Keratinocyte (primary cell): ENCODE data around the gene ARID3A. TPM values are rescaled to one million over a fixed set of nuclear protein-coding genes. Genes with fewer than 3 reads are reported as not detected.

Experiments used
- DNase-seq: peaks from one replicate; pipeline ENCODE4 v3.0.0-alpha.2; 2011; ENCODE audit warnings: low read depth, missing footprints, low spot score
- FAIRE-seq: peaks from 2 replicates; lab custom pipeline; 2011; peaks lifted over from hg19 to GRCh38; lab: Jason Lieb, UNC
- H2AFZ ChIP-seq: 2 replicates; pipeline ENCODE4 v1.6.0; 2012; ENCODE audit warnings: low read length, control low read depth, inconsistent platforms; ENCODE audit not compliant: control insufficient read depth
- H3K27ac ChIP-seq: 2 replicates; pipeline ENCODE4 v1.5.1; 2011; ENCODE audit warnings: low read length; ENCODE audit not compliant: control insufficient read depth, insufficient read depth
- H3K27me3 ChIP-seq: 3 replicates; pipeline ENCODE4 v1.6.0; 2011; ENCODE audit warnings: low read length; ENCODE audit not compliant: control insufficient read depth, insufficient read depth; ENCODE audit errors: extremely low read depth
- H3K36me3 ChIP-seq, 2 experiments: 2 replicates in 1 of 2; 3 replicates in 1 of 2; pipeline ENCODE4 v1.5.1; 2011; ENCODE audit warnings: low read length in 2 of 2, mild to moderate bottlenecking in 1 of 2; ENCODE audit not compliant: control insufficient read depth in 2 of 2, insufficient read depth in 2 of 2; ENCODE audit errors: extremely low read depth in 1 of 2
- H3K4me1 ChIP-seq: 3 replicates; pipeline ENCODE4 v1.5.1; 2011; ENCODE audit warnings: low read length; ENCODE audit not compliant: control insufficient read depth, insufficient read depth; ENCODE audit errors: extremely low read depth
- H3K4me2 ChIP-seq: 3 replicates; pipeline ENCODE4 v1.6.0; 2011; ENCODE audit warnings: low read depth, low read length; ENCODE audit not compliant: control insufficient read depth, insufficient read depth; ENCODE audit errors: extremely low read depth
- H3K4me3 ChIP-seq, 3 experiments: fragments of 200-600 bp in 1 of 3; sonication (generic) in 1 of 3; 2 replicates in 2 of 3; 3 replicates in 1 of 3; pipeline ENCODE4 v1.5.1; 2011 to 2016; ENCODE audit warnings: low read length in 3 of 3, mild to moderate bottlenecking in 3 of 3, control low read depth in 2 of 3, inconsistent platforms in 1 of 3, low read depth in 1 of 3, mixed read lengths in 1 of 3, mixed run types in 1 of 3, moderate library complexity in 1 of 3; ENCODE audit not compliant: control insufficient read depth in 2 of 3, insufficient read depth in 2 of 3; ENCODE audit errors: extremely low read depth in 1 of 3
- H3K79me2 ChIP-seq: 2 replicates; pipeline ENCODE4 v1.6.0; 2012; ENCODE audit warnings: low read length; ENCODE audit not compliant: control insufficient read depth, insufficient read depth
- H3K9ac ChIP-seq: 3 replicates; pipeline ENCODE4 v1.6.0; 2011; ENCODE audit warnings: low read length; ENCODE audit not compliant: control insufficient read depth, insufficient read depth; ENCODE audit errors: extremely low read depth
- H3K9me1 ChIP-seq: 3 replicates; pipeline ENCODE4 v1.6.0; 2011; ENCODE audit warnings: low read length; ENCODE audit not compliant: control insufficient read depth, insufficient read depth; ENCODE audit errors: extremely low read depth
- H3K9me3 ChIP-seq: 2 replicates; pipeline ENCODE4 v1.5.1; 2012; ENCODE audit warnings: low read depth, low read length; ENCODE audit not compliant: control insufficient read depth
- H4K20me1 ChIP-seq: 3 replicates; pipeline ENCODE4 v1.6.0; 2011; ENCODE audit warnings: low read length; ENCODE audit not compliant: control insufficient read depth, insufficient read depth; ENCODE audit errors: extremely low read depth
- CTCF ChIP-seq, 3 experiments: IDR thresholded peaks in 1 of 3; conservative IDR thresholded peaks in 1 of 3; optimal IDR thresholded peaks in 1 of 3; 2 replicates in 2 of 3; 3 replicates in 1 of 3; pipeline versions ENCODE3 to v1.5.1; 2011; ENCODE audit warnings: low read length in 3 of 3, mild to moderate bottlenecking in 3 of 3, moderate library complexity in 2 of 3, control low read depth in 1 of 3, inconsistent platforms in 1 of 3; ENCODE audit not compliant: insufficient read depth in 2 of 3; ENCODE audit errors: extremely low read depth in 1 of 3
- EZH2 ChIP-seq: IDR thresholded peaks from one replicate; pipeline ENCODE4 v1.6.1; 2012; ENCODE audit warnings: inconsistent platforms, mild to moderate bottlenecking, low read length, moderate library complexity
- dilution Hi-C: fragments of 300-500 bp; cut with MboI; formaldehyde crosslinking; loops from one replicate; pipeline ENCODE4 v1.7.0; 2020; ENCODE audit warnings: low sequenced_read_pairs; ENCODE audit not compliant: extremely low pct_ligation_motif_present
- polyA plus RNA-seq, 5 experiments: library from polyadenylated mRNA; depleted of rRNA in 3 of 5; stranded (reverse) in 3 of 5; stranded (forward) in 1 of 5; unstranded in 1 of 5; fragments of >200 nt; gene quantifications; 1 replicate in 1 of 5; 2 replicates in 3 of 5; 3 replicates in 1 of 5; pipeline versions ENCODE4 v1.2.1 to v1.2.3, GENCODE V29; 2011 to 2012; ENCODE audit warnings: missing spikeins in 2 of 5, low read depth in 1 of 5, low replicate concordance in 1 of 5

Gene ARID3A
- polyA plus RNA-seq, 1 donor (not counting 4 experiments of a cell fraction or from before 2014, with no cell fraction given): 2.6 TPM

GRCh38 chr19:888581-889385 lies 37.1 kb upstream of the ARID3A start:
- FAIRE-seq: no peak
- H3K4me1 ChIP-seq: peaks cover 2% of the 10 kb centered on the region
- H3K9ac ChIP-seq: no peak overlapping the region
- no peaks in the 10 kb centered on the region for H4K20me1 ChIP-seq
- H3K9me1 ChIP-seq: no peaks in the 10 kb centered on the region
- H3K79me2 ChIP-seq: no peaks in the 10 kb centered on the region
- TF ChIP-seq EZH2: no peak
- TF ChIP-seq CTCF (optimal IDR thresholded peaks at IDR 0.05 in 1 of 3, IDR thresholded peaks at IDR 0.05 in 1 of 3, conservative IDR thresholded peaks at IDR 0.05 in 1 of 3; ENCODE audit: extremely low read depth in 1 of 3, insufficient read depth in 2 of 3, low read length in 3 of 3): no peak
- no peak overlapping the region for H2AFZ ChIP-seq
- dilution Hi-C loops: no loop called here
- no peaks in the 10 kb centered on the region for H3K9me3 ChIP-seq
- no peak overlapping the region for H3K4me2 ChIP-seq
- no peak for DNase-seq
- H3K36me3 ChIP-seq: peaks cover 9 to 10% of the 10 kb centered on the region in 2 experiments
- no peak overlapping the region for H3K4me3 ChIP-seq
- no peak overlapping the region for H3K27ac ChIP-seq
- no peaks in the 10 kb centered on the region for H3K27me3 ChIP-seq

GRCh38 chr19:889662-890295 lies 36.1 kb upstream of the ARID3A start:
- Histone ChIP-seq H3K4me1 (no peaks in the 10 kb centered on the region), H3K79me2 (no peaks in the 10 kb centered on the region), H3K27me3 (no peaks in the 10 kb centered on the region), H3K36me3 (peaks cover 9 to 10% of the 10 kb centered on the region in 2 experiments), H3K4me3 (no peak overlapping the region), H3K9me1 (no peaks in the 10 kb centered on the region), H3K9ac (no peak overlapping the region), H4K20me1 (no peaks in the 10 kb centered on the region), H3K4me2 (no peak overlapping the region), H3K9me3 (no peaks in the 10 kb centered on the region), H2AFZ (no peak overlapping the region), H3K27ac (no peak overlapping the region)
- DNase-seq (no peak), FAIRE-seq (no peak)
- TF ChIP-seq EZH2 (no peak), CTCF (optimal IDR thresholded peaks at IDR 0.05 in 1 of 3, IDR thresholded peaks at IDR 0.05 in 1 of 3, conservative IDR thresholded peaks at IDR 0.05 in 1 of 3; ENCODE audit: extremely low read depth in 1 of 3, insufficient read depth in 2 of 3, low read length in 3 of 3) (no peak)
- dilution Hi-C loops: no loop called here
